Smooth muscle cell (in vitro differentiated cells): ENCODE results near the gene RGL1. TPM values are rescaled to one million over a fixed set of nuclear protein-coding genes. Genes with fewer than 3 reads are reported as not detected.

Experiments
- DNase-seq: peaks from one replicate; lab custom pipeline; 2025; ENCODE audit not compliant: unreplicated experiment; lab: John Stamatoyannopoulos, UW
- H2AFZ ChIP-seq: fragments of 200-600 bp; sonication (generic); 2 replicates; pipeline ENCODE4 v1.6.0; 2016; ENCODE audit warnings: antibody characterized with exemption, low read depth, mild to moderate bottlenecking
- H3F3A ChIP-seq: fragments of 200-600 bp; sonication (generic); 2 replicates; pipeline ENCODE4 v1.6.0; 2017; ENCODE audit warnings: antibody characterized with exemption, low read depth
- H3K27ac ChIP-seq: fragments of 200-600 bp; sonication (generic); 2 replicates; pipeline ENCODE4 v1.5.1; 2016; ENCODE audit warnings: low read depth, mild to moderate bottlenecking
- H3K27me3 ChIP-seq: fragments of 200-600 bp; sonication (generic); 2 replicates; pipeline ENCODE4 v1.6.1; 2016; ENCODE audit warnings: low read depth, mild to moderate bottlenecking
- H3K36me3 ChIP-seq: fragments of 200-600 bp; sonication (generic); 2 replicates; pipeline ENCODE4 v1.5.1; 2016; ENCODE audit warnings: low read depth
- H3K4me1 ChIP-seq: fragments of 200-600 bp; sonication (generic); 2 replicates; pipeline ENCODE4 v1.5.1; 2016; ENCODE audit warnings: low read depth
- H3K4me2 ChIP-seq: fragments of 200-600 bp; sonication (generic); 2 replicates; pipeline ENCODE4 v1.6.0; 2016; ENCODE audit warnings: mild to moderate bottlenecking
- H3K4me3 ChIP-seq: fragments of 200-600 bp; sonication (generic); 2 replicates; pipeline ENCODE4 v1.5.1; 2016; ENCODE audit warnings: mild to moderate bottlenecking
- H3K79me2 ChIP-seq: fragments of 200-600 bp; sonication (generic); 2 replicates; pipeline ENCODE4 v1.6.0; 2016; ENCODE audit warnings: low read depth, mild to moderate bottlenecking
- H3K9ac ChIP-seq: fragments of 200-600 bp; sonication (generic); 2 replicates; pipeline ENCODE4 v1.6.0; 2016; ENCODE audit warnings: low read depth
- H3K9me3 ChIP-seq: fragments of 200-600 bp; sonication (generic); replicated peaks from 2 replicates; pipeline ENCODE4 v1.5.1; 2016; ENCODE audit warnings: low read depth
- H4K20me1 ChIP-seq: fragments of 200-600 bp; sonication (generic); 2 replicates; pipeline ENCODE4 v1.6.0; 2016; ENCODE audit warnings: low read depth
- CTCF ChIP-seq: fragments of 200-600 bp; sonication (generic); IDR thresholded peaks from 2 replicates; pipeline ENCODE4 v1.5.1; 2017; ENCODE audit warnings: borderline replicate concordance, mild to moderate bottlenecking, antibody characterized with exemption; ENCODE audit not compliant: insufficient read depth, poor library complexity, severe bottlenecking
- whole genome bisulfite sequencing: methylation state at CpG from one replicate; pipeline ENCODE4 v1.1.7; 2016; ENCODE audit warnings: low lambda C conversion rate; 5-methylcytosine and 5-hydroxymethylcytosine counted together
- polyA plus RNA-seq: library from polyadenylated mRNA; unstranded; fragments of >200 nt; fragmentation: Nextera tagmentation; extraction: Ambion mirVana; gene quantifications from 2 replicates; pipeline ENCODE4 v1.2.1, GENCODE V29; 2016
- total RNA-seq: library from RNA; depleted of rRNA; stranded (reverse); fragments of >200 nt; gene quantifications from 2 replicates; pipeline ENCODE4 v1.2.3, GENCODE V29; 2014

Gene RGL1
- total and polyA plus RNA-seq, 2 experiments from 2014 or later = 21.1 to 21.4 TPM

GRCh38 chr1:183830389-183830788 is 25.5 kb downstream of the RGL1 start:
- WGBS = 76% methylated on average over 1 of the region's 1 CpG
- peak overlapping the region; percentile 45 for H3K4me2 ChIP-seq
- DNase-seq = no peak
- no peaks in the 10 kb centered on the region for H3K27me3 ChIP-seq
- peaks cover 11% of the 10 kb centered on the region for H3K4me1 ChIP-seq
- H3K27ac ChIP-seq = peak overlapping the region; percentile 62
- no peaks in the 10 kb centered on the region for H3K36me3 ChIP-seq
- H3K9ac ChIP-seq = no peak overlapping the region
- H4K20me1 ChIP-seq = peaks cover 12% of the 10 kb centered on the region
- H3K9me3 ChIP-seq = no peaks in the 10 kb centered on the region
- TF ChIP-seq CTCF = no peak
- H3K79me2 ChIP-seq = peaks cover 53% of the 10 kb centered on the region
- H2AFZ ChIP-seq = no peak overlapping the region
- H3K4me3 ChIP-seq = no peak overlapping the region
- no peaks in the 10 kb centered on the region for H3F3A ChIP-seq

- H3F3A ChIP-seq = no peaks in the 10 kb centered on the region
- no peaks in the 10 kb centered on the region for H3K9me3 ChIP-seq
- H2AFZ ChIP-seq = no peak overlapping the region
- H3K36me3 ChIP-seq = no peaks in the 10 kb centered on the region
- H3K4me2 ChIP-seq = peak overlapping the region; percentile 45
- DNase-seq = no peak
- no peak for TF ChIP-seq CTCF
- no peak overlapping the region for H3K9ac ChIP-seq
- peaks cover 13% of the 10 kb centered on the region for H4K20me1 ChIP-seq
- H3K27ac ChIP-seq = peak overlapping the region; percentile 62
- H3K4me1 ChIP-seq = peaks cover 14% of the 10 kb centered on the region
- H3K4me3 ChIP-seq = no peak overlapping the region
- H3K79me2 ChIP-seq = peaks cover 56% of the 10 kb centered on the region
- H3K27me3 ChIP-seq = no peaks in the 10 kb centered on the region
Observed at GRCh38 chr1:183831311-183831710, 26.4 kb downstream of the RGL1 start.

DNA sequence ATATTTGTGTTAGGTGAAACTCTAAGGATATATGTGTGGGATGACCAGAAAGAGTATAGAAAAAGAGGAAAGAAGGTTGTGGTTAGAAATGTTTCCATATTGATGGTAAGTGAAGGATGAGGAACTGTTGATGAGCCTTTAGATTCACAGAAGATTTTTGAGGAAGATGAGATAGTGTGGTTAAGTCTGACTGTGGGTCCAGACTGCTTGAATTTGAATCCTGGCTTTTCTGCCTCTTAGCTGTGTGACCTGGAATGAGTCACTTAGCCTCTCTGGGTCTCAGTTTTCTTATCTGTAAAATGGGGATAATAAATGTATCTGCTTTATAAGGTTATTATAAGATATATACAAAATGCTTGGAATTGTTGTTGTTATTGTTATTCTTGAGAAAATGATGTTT is 27.5 kb downstream of the RGL1 start:
- Histone ChIP-seq H4K20me1 (peaks cover 24% of the 10 kb centered on the region), H3K79me2 (peaks cover 49% of the 10 kb centered on the region), H3K27me3 (no peaks in the 10 kb centered on the region), H3F3A (no peaks in the 10 kb centered on the region), H3K4me3 (no peak overlapping the region), H2AFZ (no peak overlapping the region), H3K9ac (no peak overlapping the region), H3K9me3 (no peaks in the 10 kb centered on the region), H3K36me3 (no peaks in the 10 kb centered on the region), H3K4me2 (no peak overlapping the region), H3K27ac (no peak overlapping the region), H3K4me1 (peaks cover 24% of the 10 kb centered on the region)
- TF ChIP-seq CTCF = no peak
- DNase-seq = no peak

DNA sequence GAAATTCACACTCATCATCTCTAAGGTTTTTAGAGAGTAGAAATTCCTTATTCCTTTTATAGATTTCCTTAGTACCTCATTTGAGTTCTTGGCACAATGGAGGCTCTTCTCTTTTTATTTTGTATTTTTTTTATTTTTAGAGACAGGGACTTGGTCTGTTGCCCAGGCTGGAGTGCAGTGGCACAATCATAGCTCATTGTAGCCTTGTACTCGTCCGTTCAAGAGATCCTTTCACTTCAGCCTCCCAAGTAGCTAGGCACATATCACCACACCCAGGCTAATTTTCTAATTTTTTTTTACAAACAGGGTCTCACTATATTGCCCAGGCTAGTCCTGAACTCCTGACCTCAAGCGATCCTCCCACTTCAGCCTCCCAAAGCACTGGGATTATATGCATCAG is 29.6 kb downstream of the RGL1 start:
- no peaks in the 10 kb centered on the region for H3F3A ChIP-seq
- H3K79me2 ChIP-seq = peaks cover 48% of the 10 kb centered on the region
- no peaks in the 10 kb centered on the region for H3K27me3 ChIP-seq
- 100% methylated on average over 3 of the region's 3 CpGs for WGBS
- peaks cover 31% of the 10 kb centered on the region for H4K20me1 ChIP-seq
- no peak overlapping the region for H2AFZ ChIP-seq
- no peak overlapping the region for H3K9ac ChIP-seq
- DNase-seq = no peak
- H3K9me3 ChIP-seq = no peaks in the 10 kb centered on the region
- H3K27ac ChIP-seq = no peak overlapping the region
- H3K4me1 ChIP-seq = peaks cover 26% of the 10 kb centered on the region
- TF ChIP-seq CTCF = no peak
- no peaks in the 10 kb centered on the region for H3K36me3 ChIP-seq
- H3K4me3 ChIP-seq = no peak overlapping the region
- H3K4me2 ChIP-seq = no peak overlapping the region
